AG09309 (cell line): Measurements from ENCODE around the gene ENTR1.

Experiments used
- DNase-seq: peaks from one replicate; pipeline ENCODE4 v3.0.0-alpha.2; 2010; ENCODE audit warnings: low read depth
- H3K4me3 ChIP-seq: 2 replicates; pipeline ENCODE4 v1.5.1; 2011; ENCODE audit warnings: mild to moderate bottlenecking, low read depth, low read length, moderate library complexity; ENCODE audit not compliant: control insufficient read depth
- CTCF ChIP-seq: IDR thresholded peaks from 2 replicates; pipeline ENCODE4 v1.5.1; 2011; ENCODE audit warnings: mild to moderate bottlenecking, low read depth, low read length, inconsistent platforms; ENCODE audit not compliant: insufficient read depth, control insufficient read depth; ENCODE audit errors: missing control alignments

The ENTR1 gene

GRCh38 chr9:136381966-136382513 lies 28.4 kb downstream of the ENTR1 start:
- DNase-seq, result no peak
- no peak overlapping the region for H3K4me3 ChIP-seq
- TF ChIP-seq CTCF, result no peak

- TF ChIP-seq CTCF, result no peak
- H3K4me3 ChIP-seq, result no peak overlapping the region
- DNase-seq, result no peak
Measured at GRCh38 chr9:136381311-136381710, 29.1 kb downstream of the ENTR1 start.

GRCh38 chr9:136380381-136380780 lies 30.0 kb downstream of the ENTR1 start:
- DNase-seq, result no peak

GRCh38 chr9:136379891-136380290 lies 30.5 kb downstream of the ENTR1 start:
- no peak overlapping the region for H3K4me3 ChIP-seq

More at GRCh38 chr9:136380381-136380780, 30.0 kb downstream of the ENTR1 start:
- H3K4me3 ChIP-seq, result no peak overlapping the region
- no peak for TF ChIP-seq CTCF

GRCh38 chr9:136379401-136379800 lies 31.0 kb downstream of the ENTR1 start:
- H3K4me3 ChIP-seq, result no peak overlapping the region
- DNase-seq, result no peak
- TF ChIP-seq CTCF, result no peak

More at GRCh38 chr9:136379891-136380290, 30.5 kb downstream of the ENTR1 start:
- DNase-seq, result no peak
- no peak for TF ChIP-seq CTCF

GRCh38 chr9:136379003-136379287 lies 31.5 kb downstream of the ENTR1 start:
- TF ChIP-seq CTCF, result no peak
- DNase-seq, result no peak
- H3K4me3 ChIP-seq, result no peak overlapping the region
